ENCODE results near the gene SLC35F2. TPM values are rescaled to one million over a fixed set of nuclear protein-coding genes. Genes with fewer than 3 reads are reported as not detected.

SLC35F2 gene
- total and polyA plus RNA-seq, 2 of the 13 experiments (the other 11 are each of a cell fraction or from before 2014, with no cell fraction given): 5.8 to 20.3 TPM

- FAIRE-seq (no peak), DNase-seq (ENCODE audit: low spot score) (no peak), ATAC-seq (peak; percentile 74)
- Histone ChIP-seq H3K9me3 (ENCODE audit: low read length) (no peaks in the 10 kb centered on the region), H3K79me2 (ENCODE audit: insufficient read depth, low read length) (no peaks in the 10 kb centered on the region), H3K4me1 (ENCODE audit: insufficient read depth, low read length) (no peaks in the 10 kb centered on the region), H3K27ac (ENCODE audit: extremely low read length, insufficient read depth, low read length) (no peak overlapping the region), H3K4me3 (replicated peaks in 1 of 3; ENCODE audit: insufficient read depth in 1 of 3, low read depth in 2 of 3, low read length in 3 of 3) (no peak overlapping the region), H3K9ac (ENCODE audit: insufficient read depth, low read depth, low read length) (no peak overlapping the region), H3K27me3 (ENCODE audit: control insufficient read depth in 1 of 2, insufficient read depth in 2 of 2, low read length in 2 of 2) (peaks cover 0 to 2% of the 10 kb centered on the region in 2 experiments; a peak in 1 of 5 replicates), H4K20me1 (ENCODE audit: insufficient read depth, low read length) (no peaks in the 10 kb centered on the region), H3K36me3 (replicated peaks in 1 of 2; ENCODE audit: control insufficient read depth in 1 of 2, insufficient read depth in 2 of 2, low read length in 2 of 2) (no peaks in the 10 kb centered on the region), H3K4me2 (ENCODE audit: low read depth, low read length) (no peak overlapping the region), H2AFZ (ENCODE audit: low read length) (no peak overlapping the region)
- ChIA-PET POLR2A (no interaction called here), CTCF (ENCODE audit: low intra/inter-chr PET ratio, low total read pairs) (no interaction called here)
- BruUV-seq (replicated peaks): no TSS peak
- TF ChIP-seq ONECUT2 (CRISPR knock-in tag; IDR thresholded peaks at IDR 0.05) (no peak), ZNF574 (CRISPR knock-in tag; IDR thresholded peaks at IDR 0.05) (peak; percentile 83), NCOA1 (CRISPR knock-in tag; IDR thresholded peaks at IDR 0.05) (no peak)
- TF ChIP-seq, protein P1, sequence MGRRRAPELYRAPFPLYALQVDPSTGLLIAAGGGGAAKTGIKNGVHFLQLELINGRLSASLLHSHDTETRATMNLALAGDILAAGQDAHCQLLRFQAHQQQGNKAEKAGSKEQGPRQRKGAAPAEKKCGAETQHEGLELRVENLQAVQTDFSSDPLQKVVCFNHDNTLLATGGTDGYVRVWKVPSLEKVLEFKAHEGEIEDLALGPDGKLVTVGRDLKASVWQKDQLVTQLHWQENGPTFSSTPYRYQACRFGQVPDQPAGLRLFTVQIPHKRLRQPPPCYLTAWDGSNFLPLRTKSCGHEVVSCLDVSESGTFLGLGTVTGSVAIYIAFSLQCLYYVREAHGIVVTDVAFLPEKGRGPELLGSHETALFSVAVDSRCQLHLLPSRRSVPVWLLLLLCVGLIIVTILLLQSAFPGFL (CRISPR knock-in tag; IDR thresholded peaks at IDR 0.05): no peak
- TF ChIP-seq, protein P2, sequence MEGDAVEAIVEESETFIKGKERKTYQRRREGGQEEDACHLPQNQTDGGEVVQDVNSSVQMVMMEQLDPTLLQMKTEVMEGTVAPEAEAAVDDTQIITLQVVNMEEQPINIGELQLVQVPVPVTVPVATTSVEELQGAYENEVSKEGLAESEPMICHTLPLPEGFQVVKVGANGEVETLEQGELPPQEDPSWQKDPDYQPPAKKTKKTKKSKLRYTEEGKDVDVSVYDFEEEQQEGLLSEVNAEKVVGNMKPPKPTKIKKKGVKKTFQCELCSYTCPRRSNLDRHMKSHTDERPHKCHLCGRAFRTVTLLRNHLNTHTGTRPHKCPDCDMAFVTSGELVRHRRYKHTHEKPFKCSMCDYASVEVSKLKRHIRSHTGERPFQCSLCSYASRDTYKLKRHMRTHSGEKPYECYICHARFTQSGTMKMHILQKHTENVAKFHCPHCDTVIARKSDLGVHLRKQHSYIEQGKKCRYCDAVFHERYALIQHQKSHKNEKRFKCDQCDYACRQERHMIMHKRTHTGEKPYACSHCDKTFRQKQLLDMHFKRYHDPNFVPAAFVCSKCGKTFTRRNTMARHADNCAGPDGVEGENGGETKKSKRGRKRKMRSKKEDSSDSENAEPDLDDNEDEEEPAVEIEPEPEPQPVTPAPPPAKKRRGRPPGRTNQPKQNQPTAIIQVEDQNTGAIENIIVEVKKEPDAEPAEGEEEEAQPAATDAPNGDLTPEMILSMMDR (CRISPR knock-in tag; IDR thresholded peaks at IDR 0.05): peak; percentile 14; the same call in 1 of the 2 replicates
- TF ChIP-seq, protein P3, sequence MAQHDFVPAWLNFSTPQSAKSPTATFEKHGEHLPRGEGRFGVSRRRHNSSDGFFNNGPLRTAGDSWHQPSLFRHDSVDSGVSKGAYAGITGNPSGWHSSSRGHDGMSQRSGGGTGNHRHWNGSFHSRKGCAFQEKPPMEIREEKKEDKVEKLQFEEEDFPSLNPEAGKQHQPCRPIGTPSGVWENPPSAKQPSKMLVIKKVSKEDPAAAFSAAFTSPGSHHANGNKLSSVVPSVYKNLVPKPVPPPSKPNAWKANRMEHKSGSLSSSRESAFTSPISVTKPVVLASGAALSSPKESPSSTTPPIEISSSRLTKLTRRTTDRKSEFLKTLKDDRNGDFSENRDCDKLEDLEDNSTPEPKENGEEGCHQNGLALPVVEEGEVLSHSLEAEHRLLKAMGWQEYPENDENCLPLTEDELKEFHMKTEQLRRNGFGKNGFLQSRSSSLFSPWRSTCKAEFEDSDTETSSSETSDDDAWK (CRISPR knock-in tag; IDR thresholded peaks at IDR 0.05): no peak
- 22% methylated on average over 1 of the region's 1 CpG for WGBS (ENCODE audit: low lambda C conversion rate)
- in situ Hi-C loops (cut with HindIII; ENCODE audit: extremely low pct_ligation_motif_present, low pct_unique_long_range_greater_than_20kb): no loop called here
- intact Hi-C loops (cut with micrococcal nuclease; ENCODE audit: unreplicated experiment): no loop called here
Observed at GRCh38 chr11:107757661-107758060, 100.9 kb downstream of the SLC35F2 start.

Data from HepG2 (cell line).